ENCODE measurements around the gene RPAP2.

RPAP2 gene

GRCh38 chr1:92362970-92363369, 64.1 kb downstream of the RPAP2 start:
- H3K4me3 ChIP-seq (ENCODE audit: low read length) = no peak overlapping the region
- no peak for TF ChIP-seq CTCF (IDR thresholded peaks at IDR 0.05; ENCODE audit: insufficient read depth, low read depth, low read length, missing control alignments)
- DNase-seq (ENCODE audit: low read depth) = no peak

- TF ChIP-seq CTCF (IDR thresholded peaks at IDR 0.05; ENCODE audit: insufficient read depth, low read depth, low read length, missing control alignments) = no peak
- DNase-seq (ENCODE audit: low read depth) = no peak
- no peak overlapping the region for H3K4me3 ChIP-seq (ENCODE audit: low read length)
Measured at GRCh38 chr1:92363401-92363800, 64.5 kb downstream of the RPAP2 start.

GRCh38 chr1:92365378-92366039, 66.7 kb downstream of the RPAP2 start:
- TF ChIP-seq CTCF (IDR thresholded peaks at IDR 0.05; ENCODE audit: insufficient read depth, low read depth, low read length, missing control alignments) = no peak
- no peak overlapping the region for H3K4me3 ChIP-seq (ENCODE audit: low read length)
- DNase-seq (ENCODE audit: low read depth) = no peak

GRCh38 chr1:92366040-92366395, 67.2 kb downstream of the RPAP2 start:
- no peak overlapping the region for H3K4me3 ChIP-seq (ENCODE audit: low read length)
- no peak for TF ChIP-seq CTCF (IDR thresholded peaks at IDR 0.05; ENCODE audit: insufficient read depth, low read depth, low read length, missing control alignments)
- DNase-seq (ENCODE audit: low read depth) = no peak

DNA sequence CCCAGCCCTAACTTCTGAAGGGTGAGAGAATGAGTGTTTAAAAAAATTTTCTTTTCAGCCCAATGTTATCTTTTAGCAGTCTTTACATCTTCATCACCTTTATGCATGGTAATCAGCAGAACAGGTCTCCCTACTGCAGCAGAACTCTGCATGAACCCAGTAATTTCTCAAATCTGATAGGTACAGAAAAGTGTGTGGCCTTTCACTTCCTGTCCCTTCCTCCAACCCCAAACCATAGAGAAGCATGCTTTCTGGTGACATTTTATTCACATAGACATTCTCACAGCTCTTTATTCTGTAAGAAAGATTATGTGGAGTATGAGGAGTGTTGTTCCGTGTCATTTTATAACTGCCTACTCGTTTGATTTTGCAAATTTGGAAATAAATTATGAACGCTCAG, 68.6 kb downstream of the RPAP2 start:
- DNase-seq (ENCODE audit: low read depth) = no peak

DNA sequence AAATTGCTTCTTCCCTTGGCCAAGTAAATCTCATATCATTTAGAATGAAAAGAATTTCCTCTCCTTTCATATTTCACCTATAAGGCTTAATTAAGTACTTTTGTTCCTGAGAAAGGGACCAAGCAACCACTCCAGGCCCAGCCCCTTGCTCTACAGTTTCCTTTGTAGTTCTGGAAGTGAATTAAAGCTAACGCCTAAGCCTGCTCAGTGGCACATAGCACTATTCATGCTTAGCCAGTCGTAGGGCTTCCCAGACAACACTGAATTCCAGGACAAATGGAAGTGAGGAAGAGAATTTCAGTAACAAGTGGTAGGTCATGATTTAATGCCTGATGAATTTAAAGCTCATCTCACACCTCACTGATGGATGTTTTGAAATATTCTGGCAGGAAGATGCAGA, 73.3 kb downstream of the RPAP2 start:
- DNase-seq (ENCODE audit: low read depth) = no peak
- no peak overlapping the region for H3K4me3 ChIP-seq (ENCODE audit: low read length)
- TF ChIP-seq CTCF (IDR thresholded peaks at IDR 0.05; ENCODE audit: insufficient read depth, low read depth, low read length, missing control alignments) = no peak

More for the DNA sequence above, 68.6 kb downstream of the RPAP2 start:
- TF ChIP-seq CTCF (IDR thresholded peaks at IDR 0.05; ENCODE audit: insufficient read depth, low read depth, low read length, missing control alignments) = no peak
- H3K4me3 ChIP-seq (ENCODE audit: low read length) = no peak overlapping the region

GRCh38 chr1:92374223-92374622, 75.4 kb downstream of the RPAP2 start:
- no peak for DNase-seq (ENCODE audit: low read depth)
- TF ChIP-seq CTCF (IDR thresholded peaks at IDR 0.05; ENCODE audit: insufficient read depth, low read depth, low read length, missing control alignments) = no peak
- no peak overlapping the region for H3K4me3 ChIP-seq (ENCODE audit: low read length)

All from epithelial cell of esophagus (primary cell).